Measurements from ENCODE around the gene ACVR1. TPM values are rescaled to one million over a fixed set of nuclear protein-coding genes. Genes with fewer than 3 reads are reported as not detected.

Gene ACVR1
- total RNA-seq, 1 experiment from 2014 or later = 17.1 TPM

- Histone ChIP-seq H3K4me3 (ENCODE audit: low read depth, low read length, poor library complexity, severe bottlenecking) (no peak overlapping the region), H3K9me3 (ENCODE audit: low read depth, low read length, poor library complexity, severe bottlenecking) (no peaks in the 10 kb centered on the region), H3K36me3 (ENCODE audit: insufficient read depth, low read length, poor library complexity, severe bottlenecking) (no peaks in the 10 kb centered on the region), H3K27me3 (replicated peaks; ENCODE audit: insufficient read depth, low read depth, low read length, poor library complexity) (no peaks in the 10 kb centered on the region), H3K27ac (ENCODE audit: low read depth, low read length, poor library complexity, severe bottlenecking) (no peak overlapping the region), H3K4me1 (ENCODE audit: insufficient read depth, low read length, poor library complexity, severe bottlenecking) (peaks cover 53% of the 10 kb centered on the region)
- BruUV-seq (replicated peaks) = no TSS peak
- intact Hi-C loops (cut with micrococcal nuclease; ENCODE audit: unreplicated experiment) = no loop called here
- no peak for TF ChIP-seq EZH2 (IDR thresholded peaks at IDR 0.05; ENCODE audit: borderline replicate concordance, low read depth, low read length, poor library complexity, severe bottlenecking)
- TF ChIP-seq, protein P1, sequence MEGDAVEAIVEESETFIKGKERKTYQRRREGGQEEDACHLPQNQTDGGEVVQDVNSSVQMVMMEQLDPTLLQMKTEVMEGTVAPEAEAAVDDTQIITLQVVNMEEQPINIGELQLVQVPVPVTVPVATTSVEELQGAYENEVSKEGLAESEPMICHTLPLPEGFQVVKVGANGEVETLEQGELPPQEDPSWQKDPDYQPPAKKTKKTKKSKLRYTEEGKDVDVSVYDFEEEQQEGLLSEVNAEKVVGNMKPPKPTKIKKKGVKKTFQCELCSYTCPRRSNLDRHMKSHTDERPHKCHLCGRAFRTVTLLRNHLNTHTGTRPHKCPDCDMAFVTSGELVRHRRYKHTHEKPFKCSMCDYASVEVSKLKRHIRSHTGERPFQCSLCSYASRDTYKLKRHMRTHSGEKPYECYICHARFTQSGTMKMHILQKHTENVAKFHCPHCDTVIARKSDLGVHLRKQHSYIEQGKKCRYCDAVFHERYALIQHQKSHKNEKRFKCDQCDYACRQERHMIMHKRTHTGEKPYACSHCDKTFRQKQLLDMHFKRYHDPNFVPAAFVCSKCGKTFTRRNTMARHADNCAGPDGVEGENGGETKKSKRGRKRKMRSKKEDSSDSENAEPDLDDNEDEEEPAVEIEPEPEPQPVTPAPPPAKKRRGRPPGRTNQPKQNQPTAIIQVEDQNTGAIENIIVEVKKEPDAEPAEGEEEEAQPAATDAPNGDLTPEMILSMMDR (conservative IDR thresholded peaks at IDR 0.05; ENCODE audit: low read depth, low read length) = no peak
- DNase-seq (ENCODE audit: low spot score) = no peak
- POLR2A ChIA-PET (ENCODE audit: low non-redundant PET) = interaction anchor here (0.6 kb wide), 1 partner anchor 837 kb away, joined by 3 read pairs; no protein-coding TSS in a partner anchor
- CTCF ChIA-PET = no interaction called here
Observed at GRCh38 chr2:157840568-157841156, 35.5 kb downstream of the ACVR1 start.

DNA sequence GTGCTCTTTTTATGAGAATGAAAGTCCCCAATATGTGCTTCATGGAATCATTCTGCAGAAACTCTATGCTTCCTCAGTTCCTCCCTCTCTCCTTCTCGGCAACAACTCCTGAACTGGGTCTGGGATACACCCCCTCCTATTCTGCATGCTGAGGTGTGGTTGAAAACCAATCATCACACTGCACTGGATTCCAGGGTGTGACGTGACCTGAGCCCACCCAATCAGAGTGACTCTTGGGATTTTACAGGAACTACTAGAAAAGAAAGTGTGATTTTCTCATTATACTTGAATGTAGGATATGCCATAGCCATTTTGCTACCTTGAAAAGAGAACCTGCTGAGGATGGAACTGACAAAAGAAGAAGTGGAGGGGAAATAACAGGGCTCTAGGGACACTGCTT, 36.3 kb downstream of the ACVR1 start:
- no peak for DNase-seq (ENCODE audit: low spot score)
- ChIA-PET POLR2A (ENCODE audit: low non-redundant PET) (no interaction called here), CTCF (no interaction called here)
- peaks cover 53% of the 10 kb centered on the region for H3K4me1 ChIP-seq (ENCODE audit: insufficient read depth, low read length, poor library complexity, severe bottlenecking)
- H3K36me3 ChIP-seq (ENCODE audit: insufficient read depth, low read length, poor library complexity, severe bottlenecking) = no peaks in the 10 kb centered on the region
- intact Hi-C loops (cut with micrococcal nuclease; ENCODE audit: unreplicated experiment) = loop anchor here (2.0 kb wide), 1 partner anchor 55 kb away; no protein-coding TSS in a partner anchor
- no TSS peak for BruUV-seq (replicated peaks)
- no peak overlapping the region for H3K4me3 ChIP-seq (ENCODE audit: low read depth, low read length, poor library complexity, severe bottlenecking)
- H3K9me3 ChIP-seq (ENCODE audit: low read depth, low read length, poor library complexity, severe bottlenecking) = no peaks in the 10 kb centered on the region
- no peak for TF ChIP-seq EZH2 (IDR thresholded peaks at IDR 0.05; ENCODE audit: borderline replicate concordance, low read depth, low read length, poor library complexity, severe bottlenecking)
- TF ChIP-seq, protein P1 (conservative IDR thresholded peaks at IDR 0.05; ENCODE audit: low read depth, low read length) = no peak
- H3K27ac ChIP-seq (ENCODE audit: low read depth, low read length, poor library complexity, severe bottlenecking) = peak overlapping the region; percentile 1
- no peaks in the 10 kb centered on the region for H3K27me3 ChIP-seq (replicated peaks; ENCODE audit: insufficient read depth, low read depth, low read length, poor library complexity)

DNA sequence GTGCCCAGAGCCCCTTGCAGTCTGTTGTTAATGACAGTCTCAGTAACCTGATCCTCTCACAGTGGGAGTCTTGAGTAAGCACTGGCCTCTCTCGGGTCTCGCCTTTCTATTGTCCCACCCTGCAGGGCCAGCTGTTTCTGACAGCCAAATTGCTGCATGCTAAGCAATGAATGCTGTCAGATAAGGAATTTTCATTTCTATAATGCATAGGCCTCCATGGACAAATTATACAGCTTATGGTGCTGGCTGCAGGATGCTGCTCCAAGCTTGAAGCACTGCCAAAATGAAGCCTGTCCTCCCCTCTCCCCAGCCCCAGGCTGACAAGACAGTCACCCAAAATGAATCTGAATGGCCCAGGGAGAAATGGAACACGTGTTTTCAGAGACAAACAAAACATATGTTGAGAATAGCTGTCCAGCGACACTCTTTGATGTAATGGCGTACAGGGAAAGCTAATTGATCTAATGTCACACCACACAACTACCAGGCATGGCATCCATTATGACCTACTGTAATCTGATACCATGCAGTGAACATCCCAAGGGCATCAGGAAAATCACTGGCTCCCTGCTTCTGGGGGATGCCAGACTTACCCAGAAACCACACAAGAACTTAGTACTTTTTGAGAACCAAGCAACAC, 36.8 kb downstream of the ACVR1 start:
- CTCF ChIA-PET = no interaction called here
- intact Hi-C loops (cut with micrococcal nuclease; ENCODE audit: unreplicated experiment) = loop anchor here (2.0 kb wide), 1 partner anchor 54 kb away; no protein-coding TSS in a partner anchor
- no peaks in the 10 kb centered on the region for H3K36me3 ChIP-seq (ENCODE audit: insufficient read depth, low read length, poor library complexity, severe bottlenecking)
- no peaks in the 10 kb centered on the region for H3K9me3 ChIP-seq (ENCODE audit: low read depth, low read length, poor library complexity, severe bottlenecking)
- peak overlapping the region; percentile 68 for H3K27ac ChIP-seq (ENCODE audit: low read depth, low read length, poor library complexity, severe bottlenecking)
- no TSS peak for BruUV-seq (replicated peaks)
- peak; percentile 97 for DNase-seq (ENCODE audit: low spot score)
- TF ChIP-seq, protein P1 (conservative IDR thresholded peaks at IDR 0.05; ENCODE audit: low read depth, low read length) = no peak
- TF ChIP-seq EZH2 (IDR thresholded peaks at IDR 0.05; ENCODE audit: borderline replicate concordance, low read depth, low read length, poor library complexity, severe bottlenecking) = no peak
- peaks cover 51% of the 10 kb centered on the region for H3K4me1 ChIP-seq (ENCODE audit: insufficient read depth, low read length, poor library complexity, severe bottlenecking)
- no peaks in the 10 kb centered on the region for H3K27me3 ChIP-seq (replicated peaks; ENCODE audit: insufficient read depth, low read depth, low read length, poor library complexity)
- H3K4me3 ChIP-seq (ENCODE audit: low read depth, low read length, poor library complexity, severe bottlenecking) = no peak overlapping the region
- POLR2A ChIA-PET (ENCODE audit: low non-redundant PET) = interaction anchor here (1.3 kb wide), 1 partner anchor 33 kb away, joined by 3 read pairs; no protein-coding TSS in a partner anchor
